Neural crest cell (in vitro differentiated cells): ENCODE data around the gene UNC5C. TPM values are rescaled to one million over a fixed set of nuclear protein-coding genes. Genes with fewer than 3 reads are reported as not detected.

Experiments
- DNase-seq: peaks from one replicate; pipeline ENCODE4 v3.0.0; 2021; ENCODE audit warnings: low read depth, mixed read lengths, low spot score
- H3K27ac Mint-ChIP-seq: one replicate; pipeline ENCODE4 v1.8.0; 2021; ENCODE audit warnings: mild to moderate bottlenecking, mixed read lengths; ENCODE audit not compliant: unreplicated experiment
- H3K27me3 Mint-ChIP-seq: 2 replicates; pipeline ENCODE4 v1.8.0; 2021; ENCODE audit warnings: low read depth, mild to moderate bottlenecking, mixed read lengths
- H3K36me3 Mint-ChIP-seq: 2 replicates; pipeline ENCODE4 v1.8.0; 2021; ENCODE audit warnings: low read depth, mild to moderate bottlenecking, mixed read lengths
- H3K4me1 Mint-ChIP-seq: 2 replicates; pipeline ENCODE4 v1.8.0; 2021; ENCODE audit warnings: mixed read lengths
- H3K4me3 Mint-ChIP-seq: one replicate; pipeline ENCODE4 v1.8.0; 2021; ENCODE audit warnings: mild to moderate bottlenecking, mixed read lengths
- H3K9me3 Mint-ChIP-seq: 2 replicates; pipeline ENCODE4 v1.8.0; 2021; ENCODE audit warnings: mixed read lengths
- total RNA-seq: library from RNA; stranded (reverse); gene quantifications from 2 replicates; pipeline ENCODE4 v1.2.1, GENCODE V29; 2021
- TF ChIP-seq, protein P1 (sequence below): fragments of 200-600 bp; sonication (generic); conservative IDR thresholded peaks from 2 replicates; pipeline ENCODE4 v1.5.0; 2021; ENCODE audit warnings: antibody characterized with exemption, mild to moderate bottlenecking

The UNC5C gene
- total RNA-seq, 1 donor from 2014 or later, result 6.5 TPM

DNA sequence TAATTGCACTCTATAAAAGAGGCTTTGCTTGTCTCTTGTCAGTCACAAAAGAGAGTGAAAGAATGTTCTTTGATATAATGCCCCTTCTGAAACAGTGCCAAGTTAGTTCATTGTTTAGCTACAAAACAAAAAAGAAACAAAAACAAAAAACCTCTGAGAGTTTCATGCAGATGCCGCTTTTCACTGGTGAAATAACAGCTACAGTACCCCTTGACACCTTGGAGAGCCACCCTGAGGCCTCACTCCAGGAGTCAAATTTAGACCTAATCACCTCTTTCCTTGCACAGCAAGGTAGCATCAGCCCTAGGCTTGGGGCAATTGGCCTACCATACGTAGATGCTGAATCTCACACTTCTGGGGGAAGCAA is 185.2 kb downstream of the UNC5C start:
- H3K36me3 Mint-ChIP-seq, result no peaks in the 10 kb centered on the region
- peaks cover 44% of the 10 kb centered on the region for H3K4me1 Mint-ChIP-seq
- no peak overlapping the region for H3K4me3 Mint-ChIP-seq
- no peak overlapping the region for H3K27ac Mint-ChIP-seq
- DNase-seq, result no peak
- H3K27me3 Mint-ChIP-seq, result peaks cover 5% of the 10 kb centered on the region
- no peaks in the 10 kb centered on the region for H3K9me3 Mint-ChIP-seq
- TF ChIP-seq, protein P1, sequence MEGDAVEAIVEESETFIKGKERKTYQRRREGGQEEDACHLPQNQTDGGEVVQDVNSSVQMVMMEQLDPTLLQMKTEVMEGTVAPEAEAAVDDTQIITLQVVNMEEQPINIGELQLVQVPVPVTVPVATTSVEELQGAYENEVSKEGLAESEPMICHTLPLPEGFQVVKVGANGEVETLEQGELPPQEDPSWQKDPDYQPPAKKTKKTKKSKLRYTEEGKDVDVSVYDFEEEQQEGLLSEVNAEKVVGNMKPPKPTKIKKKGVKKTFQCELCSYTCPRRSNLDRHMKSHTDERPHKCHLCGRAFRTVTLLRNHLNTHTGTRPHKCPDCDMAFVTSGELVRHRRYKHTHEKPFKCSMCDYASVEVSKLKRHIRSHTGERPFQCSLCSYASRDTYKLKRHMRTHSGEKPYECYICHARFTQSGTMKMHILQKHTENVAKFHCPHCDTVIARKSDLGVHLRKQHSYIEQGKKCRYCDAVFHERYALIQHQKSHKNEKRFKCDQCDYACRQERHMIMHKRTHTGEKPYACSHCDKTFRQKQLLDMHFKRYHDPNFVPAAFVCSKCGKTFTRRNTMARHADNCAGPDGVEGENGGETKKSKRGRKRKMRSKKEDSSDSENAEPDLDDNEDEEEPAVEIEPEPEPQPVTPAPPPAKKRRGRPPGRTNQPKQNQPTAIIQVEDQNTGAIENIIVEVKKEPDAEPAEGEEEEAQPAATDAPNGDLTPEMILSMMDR, result no peak

DNA sequence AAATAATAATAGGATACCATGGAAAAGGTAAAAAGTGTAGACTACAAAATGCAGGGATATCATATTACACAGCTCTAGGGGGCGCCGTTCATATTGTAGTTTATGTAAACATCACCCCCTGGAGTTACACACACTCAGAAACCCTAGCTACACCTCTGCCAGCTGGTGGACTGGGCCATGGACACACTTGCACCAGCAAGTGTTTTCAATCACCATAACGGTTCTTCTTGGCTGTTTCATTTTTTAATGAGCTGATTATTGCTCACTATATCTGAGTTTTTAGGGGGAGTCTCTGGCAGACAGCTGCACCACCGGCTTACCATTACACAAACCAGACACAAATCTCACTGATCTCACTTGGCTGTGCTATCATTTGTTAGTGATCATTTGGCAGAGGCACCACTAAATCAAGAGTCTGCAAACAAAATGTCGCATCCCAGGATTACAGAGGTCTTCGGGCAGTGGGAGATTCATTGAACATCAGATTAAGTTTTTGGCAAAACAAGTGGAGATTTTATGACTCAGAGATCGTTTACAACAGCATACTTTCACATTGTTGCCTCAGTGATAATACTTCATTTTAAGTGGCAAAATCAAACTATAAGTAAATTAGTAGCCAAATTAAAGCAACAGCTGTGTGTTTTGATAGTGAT is 185.7 kb downstream of the UNC5C start:
- no peaks in the 10 kb centered on the region for H3K9me3 Mint-ChIP-seq
- no peak overlapping the region for H3K27ac Mint-ChIP-seq
- H3K4me1 Mint-ChIP-seq, result peaks cover 49% of the 10 kb centered on the region
- no peaks in the 10 kb centered on the region for H3K36me3 Mint-ChIP-seq
- H3K27me3 Mint-ChIP-seq, result peaks cover 5% of the 10 kb centered on the region
- peak; percentile 22 for DNase-seq
- H3K4me3 Mint-ChIP-seq, result no peak overlapping the region
- TF ChIP-seq, protein P1, result peak; percentile 39

DNA sequence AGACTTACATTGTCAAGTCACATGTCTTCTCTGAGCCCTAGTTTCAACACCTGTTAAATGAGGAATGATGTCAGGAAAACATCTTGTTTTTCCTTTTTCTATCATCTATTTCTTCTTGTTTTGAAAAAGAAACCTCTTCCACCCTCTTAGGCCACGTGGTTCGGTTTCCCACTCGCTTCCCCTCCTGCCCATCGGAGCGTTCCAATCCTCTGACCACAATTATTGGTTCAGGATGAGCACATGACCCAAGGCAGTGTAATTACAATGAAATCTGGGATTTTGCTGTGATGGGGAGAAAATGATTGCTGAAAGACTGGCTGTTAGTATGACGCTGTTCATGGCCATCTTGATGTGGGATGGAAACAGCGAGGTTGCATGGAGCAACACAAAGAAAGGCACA is 186.7 kb downstream of the UNC5C start:
- Mint-ChIP-seq H3K36me3 (no peaks in the 10 kb centered on the region), H3K4me1 (peaks cover 49% of the 10 kb centered on the region), H3K27me3 (peaks cover 2% of the 10 kb centered on the region), H3K27ac (peak overlapping the region; percentile 23), H3K4me3 (no peak overlapping the region), H3K9me3 (no peaks in the 10 kb centered on the region)
- DNase-seq, result no peak
- TF ChIP-seq, protein P1, result no peak

DNA sequence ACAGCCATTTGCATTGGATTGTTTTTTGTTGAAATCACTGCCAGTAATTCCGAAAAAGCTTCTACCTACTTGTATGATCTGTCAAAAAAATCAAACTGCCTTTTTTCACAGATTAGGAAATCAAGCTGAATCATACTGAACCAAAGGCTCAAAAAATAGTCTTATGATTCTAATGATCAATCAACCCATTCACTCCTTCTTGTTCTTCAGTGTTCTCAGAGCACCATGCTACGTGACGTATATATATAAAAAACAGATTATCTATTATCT is 187.1 kb downstream of the UNC5C start:
- no peak for DNase-seq
- TF ChIP-seq, protein P1, result no peak
- Mint-ChIP-seq H3K9me3 (no peaks in the 10 kb centered on the region), H3K4me3 (no peak overlapping the region), H3K4me1 (peaks cover 51% of the 10 kb centered on the region), H3K27ac (no peak overlapping the region), H3K36me3 (no peaks in the 10 kb centered on the region), H3K27me3 (peaks cover 2% of the 10 kb centered on the region)

DNA sequence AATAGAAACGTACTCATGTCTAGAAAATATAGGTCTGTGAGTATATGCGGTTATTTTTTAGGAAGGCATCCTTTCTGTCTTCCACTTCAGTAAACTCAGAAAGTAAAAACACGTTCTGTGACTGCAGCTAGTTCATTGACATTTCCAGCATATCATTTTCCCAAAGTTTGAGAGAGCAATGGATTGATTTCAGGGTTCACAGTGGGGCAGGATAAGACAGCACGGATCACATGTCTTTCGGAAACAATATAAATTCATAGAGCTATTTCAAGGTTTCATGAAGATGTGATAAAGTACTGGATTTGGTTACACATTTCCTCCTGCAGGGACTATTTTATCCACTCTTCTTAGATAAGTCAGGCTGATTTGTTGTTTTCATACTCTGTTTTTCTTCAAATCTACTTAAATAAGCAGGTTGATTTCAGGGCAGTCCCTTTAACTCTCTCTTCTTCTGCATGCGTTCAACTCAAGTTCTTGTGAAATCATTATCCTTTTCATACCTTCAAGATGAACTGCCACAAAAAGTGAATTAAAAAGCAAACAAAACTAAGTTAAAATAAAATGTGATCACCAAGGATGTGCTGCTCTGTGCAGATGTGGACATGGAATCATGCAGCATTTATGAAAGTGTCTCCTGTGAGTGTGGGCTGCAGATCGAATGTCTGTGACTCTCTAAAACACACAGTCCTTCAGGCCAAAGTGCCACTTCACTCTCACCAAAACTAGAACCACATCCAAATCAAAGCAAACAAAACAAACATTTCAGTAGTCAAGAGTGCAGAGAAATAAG is 187.7 kb downstream of the UNC5C start:
- H3K36me3 Mint-ChIP-seq, result no peaks in the 10 kb centered on the region
- TF ChIP-seq, protein P1, result no peak
- DNase-seq, result no peak
- no peaks in the 10 kb centered on the region for H3K9me3 Mint-ChIP-seq
- no peak overlapping the region for H3K4me3 Mint-ChIP-seq
- peaks cover 2% of the 10 kb centered on the region for H3K27me3 Mint-ChIP-seq
- H3K4me1 Mint-ChIP-seq, result peaks cover 56% of the 10 kb centered on the region
- no peak overlapping the region for H3K27ac Mint-ChIP-seq
